Measurements from ENCODE around the gene HS6ST1.

The HS6ST1 gene

DNA sequence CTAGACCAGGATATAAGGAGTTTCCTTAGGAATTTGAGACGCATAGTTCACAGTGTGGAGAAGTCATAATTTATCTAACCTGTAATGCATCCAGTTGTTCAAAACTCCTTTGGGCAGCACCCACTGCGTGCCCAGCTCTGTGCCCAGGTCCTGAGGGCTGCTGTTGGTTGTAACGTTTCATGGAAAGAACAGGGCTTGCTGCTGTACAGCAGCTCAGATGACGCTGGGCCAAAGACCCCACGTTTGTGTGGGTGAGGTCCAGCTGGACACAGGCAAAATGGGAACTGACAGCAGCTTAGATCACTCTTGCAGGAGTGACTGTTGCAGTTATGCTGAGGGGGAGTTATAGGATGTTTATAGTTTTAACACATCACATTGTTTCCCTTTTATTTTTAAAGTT is 30.0 kb upstream of the HS6ST1 start:
- DNase-seq (ENCODE audit: low read depth): no peak
- TF ChIP-seq, protein P1, sequence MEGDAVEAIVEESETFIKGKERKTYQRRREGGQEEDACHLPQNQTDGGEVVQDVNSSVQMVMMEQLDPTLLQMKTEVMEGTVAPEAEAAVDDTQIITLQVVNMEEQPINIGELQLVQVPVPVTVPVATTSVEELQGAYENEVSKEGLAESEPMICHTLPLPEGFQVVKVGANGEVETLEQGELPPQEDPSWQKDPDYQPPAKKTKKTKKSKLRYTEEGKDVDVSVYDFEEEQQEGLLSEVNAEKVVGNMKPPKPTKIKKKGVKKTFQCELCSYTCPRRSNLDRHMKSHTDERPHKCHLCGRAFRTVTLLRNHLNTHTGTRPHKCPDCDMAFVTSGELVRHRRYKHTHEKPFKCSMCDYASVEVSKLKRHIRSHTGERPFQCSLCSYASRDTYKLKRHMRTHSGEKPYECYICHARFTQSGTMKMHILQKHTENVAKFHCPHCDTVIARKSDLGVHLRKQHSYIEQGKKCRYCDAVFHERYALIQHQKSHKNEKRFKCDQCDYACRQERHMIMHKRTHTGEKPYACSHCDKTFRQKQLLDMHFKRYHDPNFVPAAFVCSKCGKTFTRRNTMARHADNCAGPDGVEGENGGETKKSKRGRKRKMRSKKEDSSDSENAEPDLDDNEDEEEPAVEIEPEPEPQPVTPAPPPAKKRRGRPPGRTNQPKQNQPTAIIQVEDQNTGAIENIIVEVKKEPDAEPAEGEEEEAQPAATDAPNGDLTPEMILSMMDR (IDR thresholded peaks at IDR 0.05; ENCODE audit: low read depth, low read length, missing control alignments): no peak

DNA sequence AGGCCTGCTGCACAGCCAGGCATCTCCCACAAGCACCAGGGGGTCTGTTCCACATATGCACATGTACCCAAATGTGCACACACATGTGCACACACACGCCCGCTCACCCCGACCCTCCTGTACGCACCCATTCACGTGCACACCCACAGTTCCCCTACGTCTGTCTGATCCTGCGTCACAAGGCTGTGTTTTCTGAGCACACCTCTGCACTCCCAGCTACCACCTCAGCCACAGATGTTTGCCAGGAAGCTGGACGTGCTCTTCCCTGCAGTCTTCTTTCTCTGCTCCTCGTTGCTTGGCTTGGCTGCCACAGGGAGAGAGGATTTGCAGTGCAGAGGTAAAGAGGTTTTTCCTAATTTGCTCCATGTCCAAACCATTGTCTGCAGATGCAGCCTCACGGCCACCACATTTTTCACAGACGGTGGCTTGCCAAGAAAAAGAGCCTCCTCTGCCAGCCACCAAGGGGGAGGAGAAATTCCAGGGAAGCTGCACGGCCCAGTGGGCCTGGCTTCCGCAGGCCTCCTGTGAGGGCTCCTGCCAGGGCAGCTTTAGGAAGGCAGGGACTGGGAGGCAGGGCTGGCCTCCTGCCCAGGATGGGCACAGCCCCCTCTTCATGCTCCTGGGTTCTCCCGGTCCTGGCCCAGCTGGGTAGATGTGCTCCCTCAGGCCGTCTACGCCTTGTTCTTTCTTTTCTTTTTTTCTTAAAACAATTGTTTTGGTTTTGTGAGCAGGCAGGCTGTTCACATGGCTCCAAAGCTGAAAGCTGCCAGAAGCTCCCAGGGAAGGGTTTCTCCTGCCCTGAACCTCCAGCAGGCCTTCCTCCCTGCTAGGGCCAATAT is 29.3 kb upstream of the HS6ST1 start:
- no peak for DNase-seq (ENCODE audit: low read depth)
- TF ChIP-seq, protein P1 (IDR thresholded peaks at IDR 0.05; ENCODE audit: low read depth, low read length, missing control alignments): no peak
- no peak overlapping the region for H3K4me3 ChIP-seq (ENCODE audit: low read depth, low read length)

More for the DNA sequence above, 30.0 kb upstream of the HS6ST1 start:
- no peak overlapping the region for H3K4me3 ChIP-seq (ENCODE audit: low read depth, low read length)

DNA sequence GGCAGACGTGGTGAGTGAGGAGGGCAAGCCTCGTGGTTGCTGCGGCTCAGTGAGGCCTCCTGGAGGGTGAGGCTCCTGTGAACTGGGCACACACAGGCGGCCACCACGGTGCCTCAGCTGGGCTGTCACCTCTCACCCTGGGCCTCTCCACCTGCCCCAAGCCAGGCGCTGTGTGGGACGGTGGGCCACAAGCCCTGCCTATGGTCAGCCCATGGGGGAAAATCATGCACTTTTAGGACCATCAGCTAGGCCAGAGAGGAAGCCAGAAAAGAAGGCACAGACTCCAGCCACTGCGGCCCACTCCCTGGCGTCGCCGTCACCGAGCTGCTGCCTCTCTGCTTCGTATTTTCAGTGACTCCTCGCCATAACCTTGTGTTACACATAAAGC is 28.5 kb upstream of the HS6ST1 start:
- DNase-seq (ENCODE audit: low read depth): no peak
- TF ChIP-seq, protein P1 (IDR thresholded peaks at IDR 0.05; ENCODE audit: low read depth, low read length, missing control alignments): no peak
- no peak overlapping the region for H3K4me3 ChIP-seq (ENCODE audit: low read depth, low read length)

DNA sequence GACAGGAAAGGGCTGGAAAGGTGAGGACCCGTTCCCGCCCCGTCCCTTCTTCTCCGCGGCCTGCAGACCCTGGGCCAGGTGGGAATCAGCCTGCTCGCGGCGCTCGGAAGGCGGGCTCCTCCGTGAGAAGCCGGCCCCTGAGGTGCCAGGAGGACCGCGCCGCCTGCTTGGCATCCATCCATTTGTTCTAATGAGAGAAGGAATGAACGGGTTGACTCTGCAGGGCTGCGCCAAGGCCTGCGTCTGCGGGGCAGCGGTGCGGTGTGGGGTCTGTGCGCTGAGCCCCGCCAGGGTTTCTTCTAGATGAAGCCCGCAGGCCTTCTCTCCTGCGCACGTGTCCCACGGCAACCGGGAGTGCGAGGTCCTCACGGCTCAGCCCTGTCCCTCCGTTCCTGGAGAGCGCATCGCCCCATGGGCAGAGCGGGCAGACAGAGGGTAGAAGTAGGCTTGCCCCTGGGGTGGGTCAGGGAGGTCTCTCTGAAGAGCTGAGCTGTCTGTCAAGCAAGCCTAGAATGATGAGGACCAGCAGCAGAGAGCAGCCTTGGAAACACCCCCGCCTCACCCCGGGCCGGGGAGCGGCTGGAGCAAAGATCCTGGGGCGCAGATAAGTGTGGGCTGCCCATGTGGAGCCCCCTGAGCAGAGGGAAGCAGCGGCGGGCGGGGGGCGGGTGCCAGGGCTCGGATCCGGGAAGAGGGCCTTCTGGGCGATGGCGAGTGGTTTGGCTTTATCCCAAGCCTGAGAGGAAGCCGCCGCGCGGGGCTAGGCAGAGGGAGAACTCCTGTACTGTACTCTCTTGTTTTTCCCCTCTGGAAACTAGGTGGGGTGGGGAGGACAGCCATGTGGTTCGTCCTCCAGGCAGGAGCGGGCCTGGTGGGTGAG is 27.9 kb upstream of the HS6ST1 start:
- TF ChIP-seq, protein P1 (IDR thresholded peaks at IDR 0.05; ENCODE audit: low read depth, low read length, missing control alignments): no peak
- DNase-seq (ENCODE audit: low read depth): no peak

DNA sequence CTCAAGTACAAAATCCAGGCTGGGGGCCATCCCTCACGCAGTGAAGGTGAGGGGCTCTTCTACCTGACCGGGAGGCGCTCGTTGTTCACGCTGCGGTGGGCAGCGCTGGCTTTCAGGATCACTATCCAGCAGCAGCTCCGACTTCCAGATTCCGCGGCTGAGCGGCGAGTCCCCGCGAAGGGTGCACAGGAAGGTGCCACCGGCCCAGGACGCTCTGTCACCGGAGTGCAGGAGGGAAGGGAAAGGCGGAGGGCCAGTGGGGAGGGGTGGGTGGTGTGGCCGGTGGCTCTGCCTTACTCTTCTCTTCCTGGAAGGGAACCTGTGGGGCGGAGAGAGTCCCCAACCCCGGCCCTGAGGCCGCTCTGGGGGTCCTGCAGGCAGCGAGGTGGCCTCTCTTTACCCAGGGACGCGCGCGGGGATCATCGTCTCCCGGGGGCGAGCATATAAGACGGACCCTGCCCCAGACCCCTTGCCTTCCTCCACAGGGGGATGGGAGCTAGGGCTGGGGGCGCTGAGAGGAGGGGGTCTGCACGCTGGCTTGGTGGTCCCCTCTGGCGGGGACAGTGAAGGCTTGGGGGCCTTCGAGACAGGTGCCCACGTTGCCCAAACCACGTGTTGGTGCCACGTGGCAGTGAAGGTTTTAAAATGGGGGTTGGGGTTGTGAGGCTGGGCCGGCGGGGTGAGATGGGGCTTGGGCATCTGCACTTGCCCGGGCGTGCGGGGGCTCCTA is 26.9 kb upstream of the HS6ST1 start:
- no peak for DNase-seq (ENCODE audit: low read depth)
- H3K4me3 ChIP-seq (ENCODE audit: low read depth, low read length): no peak overlapping the region
- TF ChIP-seq, protein P1 (IDR thresholded peaks at IDR 0.05; ENCODE audit: low read depth, low read length, missing control alignments): no peak

More for the DNA sequence above, 27.9 kb upstream of the HS6ST1 start:
- H3K4me3 ChIP-seq (ENCODE audit: low read depth, low read length): no peak overlapping the region

DNA sequence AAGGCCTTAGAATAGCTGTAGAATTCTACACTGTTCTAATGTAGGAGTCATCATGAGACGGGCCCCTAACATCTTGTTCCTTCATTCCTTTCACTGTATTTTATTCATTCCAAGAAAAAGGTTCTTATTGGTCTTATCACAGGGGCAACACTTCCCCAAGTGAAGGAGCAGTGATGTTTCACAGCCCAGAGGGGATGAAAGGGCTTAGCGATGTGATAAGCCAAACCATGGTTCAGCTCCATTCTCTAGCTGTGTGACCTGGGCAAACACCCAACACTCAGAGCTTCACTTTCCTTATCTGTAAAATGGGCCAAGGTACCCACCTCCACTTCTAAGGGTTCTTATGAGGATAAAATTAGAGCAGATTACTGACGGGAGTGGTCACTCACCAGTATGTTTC is 25.4 kb upstream of the HS6ST1 start:
- TF ChIP-seq, protein P1 (IDR thresholded peaks at IDR 0.05; ENCODE audit: low read depth, low read length, missing control alignments): no peak
- DNase-seq (ENCODE audit: low read depth): no peak
- no peak overlapping the region for H3K4me3 ChIP-seq (ENCODE audit: low read depth, low read length)
